WTC11 (cell line): ENCODE data around the gene TMEM179B. TPM values are rescaled to one million over a fixed set of nuclear protein-coding genes. Genes with fewer than 3 reads are reported as not detected.

Source experiments
- ATAC-seq: fragments of 200-7000 bp; cut with Tn5 transposase; 2 replicates; pipeline ENCODE4 v1.10.0; 2021; ENCODE audit warnings: mild to moderate bottlenecking, moderate library complexity
- CTCF ChIA-PET: fragments of 300-600 bp; sonication (Branson Sonifier 250); formaldehyde crosslinking; loops from one replicate; lab custom pipeline; 2021; ENCODE audit warnings: antibody characterized with exemption; lab: Charles Lee
- POLR2A ChIA-PET: fragments of 350-600 bp; sonication (Branson Sonifier 250); formaldehyde crosslinking; loops from one replicate; lab custom pipeline; 2021; ENCODE audit warnings: antibody characterized with exemption; lab: Charles Lee
- DNase-seq: peaks from one replicate; pipeline ENCODE4 v3.0.0; 2021; ENCODE audit warnings: low spot score
- H3K27ac Mint-ChIP-seq: 2 replicates; pipeline ENCODE4 v1.8.0; 2021; ENCODE audit warnings: mixed read lengths
- H3K27me3 Mint-ChIP-seq: 2 replicates; pipeline ENCODE4 v1.8.0; 2021; ENCODE audit warnings: low read depth, mild to moderate bottlenecking, moderate library complexity, mixed read lengths
- H3K36me3 Mint-ChIP-seq: 2 replicates; pipeline ENCODE4 v1.8.0; 2021; ENCODE audit warnings: mixed read lengths
- H3K4me1 Mint-ChIP-seq: 2 replicates; pipeline ENCODE4 v1.8.0; 2022; ENCODE audit warnings: mixed read lengths
- H3K4me3 Mint-ChIP-seq: 2 replicates; pipeline ENCODE4 v1.8.0; 2021; ENCODE audit warnings: mild to moderate bottlenecking, moderate library complexity, mixed read lengths
- H3K9me3 Mint-ChIP-seq: 2 replicates; pipeline ENCODE4 v1.8.0; 2021; ENCODE audit warnings: mixed read lengths
- CBFB ChIP-seq: sonication (generic); formaldehyde crosslinking; IDR thresholded peaks from 2 replicates; pipeline ENCODE4 v1.8.1; 2022; ENCODE audit warnings: mild to moderate bottlenecking, low read depth, missing genetic modification reagents
- FOXJ3 ChIP-seq: sonication (generic); formaldehyde crosslinking; IDR thresholded peaks from 2 replicates; pipeline ENCODE4 v1.9.0; 2021; ENCODE audit warnings: missing genetic modification reagents, mild to moderate bottlenecking, borderline replicate concordance
- GRHL2 ChIP-seq: fragments of 250-450 bp; sonication (Bioruptor Pico); IDR thresholded peaks from 2 replicates; pipeline ENCODE4 v1.8.0; 2022; ENCODE audit warnings: mild to moderate bottlenecking, moderate library complexity; ENCODE audit not compliant: insufficient replicate concordance, severe bottlenecking
- IRF2 ChIP-seq: sonication (generic); formaldehyde crosslinking; IDR thresholded peaks from 2 replicates; pipeline ENCODE4 v1.8.0; 2022; ENCODE audit warnings: low read depth, missing genetic modification reagents, borderline replicate concordance
- TCF7 ChIP-seq: sonication (generic); formaldehyde crosslinking; IDR thresholded peaks from 2 replicates; pipeline ENCODE4 v1.8.0; 2022; ENCODE audit warnings: mild to moderate bottlenecking, low read depth, missing genetic modification reagents, moderate library complexity
- TEAD1 ChIP-seq: sonication (generic); formaldehyde crosslinking; IDR thresholded peaks from 2 replicates; pipeline ENCODE4 v1.8.0; 2022; ENCODE audit warnings: mild to moderate bottlenecking, missing genetic modification reagents
- ZNF121 ChIP-seq: sonication (generic); formaldehyde crosslinking; IDR thresholded peaks from 2 replicates; pipeline ENCODE4 v1.8.0; 2023; ENCODE audit warnings: missing genetic modification reagents
- ZNF138 ChIP-seq: sonication (generic); formaldehyde crosslinking; conservative IDR thresholded peaks from 2 replicates; pipeline ENCODE4 v1.8.1; 2022; ENCODE audit warnings: mild to moderate bottlenecking, moderate library complexity, missing genetic modification reagents
- total RNA-seq: library from RNA; stranded (reverse); gene quantifications from 3 replicates; pipeline ENCODE4 v1.2.3, GENCODE V29; 2021
- TF ChIP-seq, protein P1 (sequence below): sonication (generic); formaldehyde crosslinking; IDR thresholded peaks from 2 replicates; pipeline ENCODE4 v1.8.1; 2022; ENCODE audit warnings: missing genetic modification reagents, borderline replicate concordance
- TF ChIP-seq, protein P2 (sequence below): sonication (generic); formaldehyde crosslinking; IDR thresholded peaks from 2 replicates; pipeline ENCODE4 v1.8.0; 2022; ENCODE audit warnings: missing genetic modification reagents
- TF ChIP-seq, protein P3 (sequence below): fragments of 250-450 bp; sonication (Bioruptor Pico); IDR thresholded peaks from 2 replicates; pipeline ENCODE4 v1.9.0; 2021; ENCODE audit warnings: mild to moderate bottlenecking, borderline replicate concordance
- TF ChIP-seq, protein P4 (sequence below): fragments of 250-450 bp; sonication (Bioruptor Pico); IDR thresholded peaks from 2 replicates; pipeline ENCODE4 v1.8.0; 2021; ENCODE audit warnings: mild to moderate bottlenecking
- TF ChIP-seq, protein P5 (sequence below): sonication (generic); formaldehyde crosslinking; IDR thresholded peaks from 2 replicates; pipeline ENCODE4 v1.8.0; 2023; ENCODE audit warnings: missing genetic modification reagents, mild to moderate bottlenecking, borderline replicate concordance

TMEM179B gene
- total RNA-seq, 1 experiment from 2014 or later: 21.4 TPM

DNA sequence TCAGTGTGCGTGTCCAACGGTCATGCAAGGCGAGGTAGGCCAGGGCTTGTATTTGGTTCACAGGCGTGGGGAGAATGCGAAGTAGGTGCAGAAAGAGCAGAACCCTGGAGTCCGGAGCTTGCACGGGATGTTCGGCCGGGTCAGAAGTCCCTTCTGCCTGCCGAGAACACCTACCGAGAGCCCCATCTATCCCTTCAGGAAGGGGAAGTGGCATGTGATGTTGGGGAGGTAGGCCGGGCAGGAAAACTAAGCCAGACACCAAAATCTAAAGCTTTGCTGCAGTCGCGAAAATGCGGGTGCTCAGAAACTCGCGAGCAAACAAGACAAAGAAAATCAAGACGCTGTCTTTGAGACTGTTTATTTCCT is 16.4 kb upstream of the TMEM179B start:
- no peaks in the 10 kb centered on the region; the same call in 1 of the 2 replicates for H3K27me3 Mint-ChIP-seq
- ChIA-PET POLR2A (interaction anchor here (0.6 to 5.3 kb wide), 8 partner anchors 13 to 1385 kb away, joined by 4 to 25 read pairs (median 5); partner anchors contain the start of genes BSCL2, C11orf98, CSKMT and STX5), CTCF (interaction anchor here (0.6 to 11.6 kb wide), 17 partner anchors 11 to 346 kb away, joined by 3 to 121 read pairs (median 7); partner anchors contain the start of genes BSCL2, C11orf98, CSKMT and GNG3)
- no peak for DNase-seq
- ATAC-seq: peak; percentile 14
- H3K9me3 Mint-ChIP-seq: no peaks in the 10 kb centered on the region
- H3K4me1 Mint-ChIP-seq: peaks cover 14% of the 10 kb centered on the region
- peak overlapping the region; percentile 88 for H3K4me3 Mint-ChIP-seq
- H3K27ac Mint-ChIP-seq: peak overlapping the region; percentile 98
- TF ChIP-seq CBFB (CRISPR knock-in tag): no peak
- no peak for TF ChIP-seq TCF7 (CRISPR knock-in tag)
- TF ChIP-seq, protein P1, sequence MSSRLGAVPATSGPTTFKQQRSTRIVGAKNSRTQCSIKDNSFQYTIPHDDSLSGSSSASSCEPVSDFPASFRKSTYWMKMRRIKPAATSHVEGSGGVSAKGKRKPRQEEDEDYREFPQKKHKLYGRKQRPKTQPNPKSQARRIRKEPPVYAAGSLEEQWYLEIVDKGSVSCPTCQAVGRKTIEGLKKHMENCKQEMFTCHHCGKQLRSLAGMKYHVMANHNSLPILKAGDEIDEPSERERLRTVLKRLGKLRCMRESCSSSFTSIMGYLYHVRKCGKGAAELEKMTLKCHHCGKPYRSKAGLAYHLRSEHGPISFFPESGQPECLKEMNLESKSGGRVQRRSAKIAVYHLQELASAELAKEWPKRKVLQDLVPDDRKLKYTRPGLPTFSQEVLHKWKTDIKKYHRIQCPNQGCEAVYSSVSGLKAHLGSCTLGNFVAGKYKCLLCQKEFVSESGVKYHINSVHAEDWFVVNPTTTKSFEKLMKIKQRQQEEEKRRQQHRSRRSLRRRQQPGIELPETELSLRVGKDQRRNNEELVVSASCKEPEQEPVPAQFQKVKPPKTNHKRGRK (CRISPR knock-in tag): 0 out of 2 replicates have a peak, but pooled peaks have one; percentile 14
- TF ChIP-seq, protein P2, sequence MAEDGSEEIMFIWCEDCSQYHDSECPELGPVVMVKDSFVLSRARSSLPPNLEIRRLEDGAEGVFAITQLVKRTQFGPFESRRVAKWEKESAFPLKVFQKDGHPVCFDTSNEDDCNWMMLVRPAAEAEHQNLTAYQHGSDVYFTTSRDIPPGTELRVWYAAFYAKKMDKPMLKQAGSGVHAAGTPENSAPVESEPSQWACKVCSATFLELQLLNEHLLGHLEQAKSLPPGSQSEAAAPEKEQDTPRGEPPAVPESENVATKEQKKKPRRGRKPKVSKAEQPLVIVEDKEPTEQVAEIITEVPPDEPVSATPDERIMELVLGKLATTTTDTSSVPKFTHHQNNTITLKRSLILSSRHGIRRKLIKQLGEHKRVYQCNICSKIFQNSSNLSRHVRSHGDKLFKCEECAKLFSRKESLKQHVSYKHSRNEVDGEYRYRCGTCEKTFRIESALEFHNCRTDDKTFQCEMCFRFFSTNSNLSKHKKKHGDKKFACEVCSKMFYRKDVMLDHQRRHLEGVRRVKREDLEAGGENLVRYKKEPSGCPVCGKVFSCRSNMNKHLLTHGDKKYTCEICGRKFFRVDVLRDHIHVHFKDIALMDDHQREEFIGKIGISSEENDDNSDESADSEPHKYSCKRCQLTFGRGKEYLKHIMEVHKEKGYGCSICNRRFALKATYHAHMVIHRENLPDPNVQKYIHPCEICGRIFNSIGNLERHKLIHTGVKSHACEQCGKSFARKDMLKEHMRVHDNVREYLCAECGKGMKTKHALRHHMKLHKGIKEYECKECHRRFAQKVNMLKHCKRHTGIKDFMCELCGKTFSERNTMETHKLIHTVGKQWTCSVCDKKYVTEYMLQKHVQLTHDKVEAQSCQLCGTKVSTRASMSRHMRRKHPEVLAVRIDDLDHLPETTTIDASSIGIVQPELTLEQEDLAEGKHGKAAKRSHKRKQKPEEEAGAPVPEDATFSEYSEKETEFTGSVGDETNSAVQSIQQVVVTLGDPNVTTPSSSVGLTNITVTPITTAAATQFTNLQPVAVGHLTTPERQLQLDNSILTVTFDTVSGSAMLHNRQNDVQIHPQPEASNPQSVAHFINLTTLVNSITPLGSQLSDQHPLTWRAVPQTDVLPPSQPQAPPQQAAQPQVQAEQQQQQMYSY (CRISPR knock-in tag): peak; percentile 80
- TF ChIP-seq, protein P3, sequence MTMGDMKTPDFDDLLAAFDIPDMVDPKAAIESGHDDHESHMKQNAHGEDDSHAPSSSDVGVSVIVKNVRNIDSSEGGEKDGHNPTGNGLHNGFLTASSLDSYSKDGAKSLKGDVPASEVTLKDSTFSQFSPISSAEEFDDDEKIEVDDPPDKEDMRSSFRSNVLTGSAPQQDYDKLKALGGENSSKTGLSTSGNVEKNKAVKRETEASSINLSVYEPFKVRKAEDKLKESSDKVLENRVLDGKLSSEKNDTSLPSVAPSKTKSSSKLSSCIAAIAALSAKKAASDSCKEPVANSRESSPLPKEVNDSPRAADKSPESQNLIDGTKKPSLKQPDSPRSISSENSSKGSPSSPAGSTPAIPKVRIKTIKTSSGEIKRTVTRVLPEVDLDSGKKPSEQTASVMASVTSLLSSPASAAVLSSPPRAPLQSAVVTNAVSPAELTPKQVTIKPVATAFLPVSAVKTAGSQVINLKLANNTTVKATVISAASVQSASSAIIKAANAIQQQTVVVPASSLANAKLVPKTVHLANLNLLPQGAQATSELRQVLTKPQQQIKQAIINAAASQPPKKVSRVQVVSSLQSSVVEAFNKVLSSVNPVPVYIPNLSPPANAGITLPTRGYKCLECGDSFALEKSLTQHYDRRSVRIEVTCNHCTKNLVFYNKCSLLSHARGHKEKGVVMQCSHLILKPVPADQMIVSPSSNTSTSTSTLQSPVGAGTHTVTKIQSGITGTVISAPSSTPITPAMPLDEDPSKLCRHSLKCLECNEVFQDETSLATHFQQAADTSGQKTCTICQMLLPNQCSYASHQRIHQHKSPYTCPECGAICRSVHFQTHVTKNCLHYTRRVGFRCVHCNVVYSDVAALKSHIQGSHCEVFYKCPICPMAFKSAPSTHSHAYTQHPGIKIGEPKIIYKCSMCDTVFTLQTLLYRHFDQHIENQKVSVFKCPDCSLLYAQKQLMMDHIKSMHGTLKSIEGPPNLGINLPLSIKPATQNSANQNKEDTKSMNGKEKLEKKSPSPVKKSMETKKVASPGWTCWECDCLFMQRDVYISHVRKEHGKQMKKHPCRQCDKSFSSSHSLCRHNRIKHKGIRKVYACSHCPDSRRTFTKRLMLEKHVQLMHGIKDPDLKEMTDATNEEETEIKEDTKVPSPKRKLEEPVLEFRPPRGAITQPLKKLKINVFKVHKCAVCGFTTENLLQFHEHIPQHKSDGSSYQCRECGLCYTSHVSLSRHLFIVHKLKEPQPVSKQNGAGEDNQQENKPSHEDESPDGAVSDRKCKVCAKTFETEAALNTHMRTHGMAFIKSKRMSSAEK (CRISPR knock-in tag): no peak
- TF ChIP-seq ZNF138 (CRISPR knock-in tag): no peak
- 0 out of 2 replicates have a peak, but pooled peaks have one; percentile 11 for TF ChIP-seq TEAD1 (CRISPR knock-in tag)
- H3K36me3 Mint-ChIP-seq: peaks cover 21% of the 10 kb centered on the region

DNA sequence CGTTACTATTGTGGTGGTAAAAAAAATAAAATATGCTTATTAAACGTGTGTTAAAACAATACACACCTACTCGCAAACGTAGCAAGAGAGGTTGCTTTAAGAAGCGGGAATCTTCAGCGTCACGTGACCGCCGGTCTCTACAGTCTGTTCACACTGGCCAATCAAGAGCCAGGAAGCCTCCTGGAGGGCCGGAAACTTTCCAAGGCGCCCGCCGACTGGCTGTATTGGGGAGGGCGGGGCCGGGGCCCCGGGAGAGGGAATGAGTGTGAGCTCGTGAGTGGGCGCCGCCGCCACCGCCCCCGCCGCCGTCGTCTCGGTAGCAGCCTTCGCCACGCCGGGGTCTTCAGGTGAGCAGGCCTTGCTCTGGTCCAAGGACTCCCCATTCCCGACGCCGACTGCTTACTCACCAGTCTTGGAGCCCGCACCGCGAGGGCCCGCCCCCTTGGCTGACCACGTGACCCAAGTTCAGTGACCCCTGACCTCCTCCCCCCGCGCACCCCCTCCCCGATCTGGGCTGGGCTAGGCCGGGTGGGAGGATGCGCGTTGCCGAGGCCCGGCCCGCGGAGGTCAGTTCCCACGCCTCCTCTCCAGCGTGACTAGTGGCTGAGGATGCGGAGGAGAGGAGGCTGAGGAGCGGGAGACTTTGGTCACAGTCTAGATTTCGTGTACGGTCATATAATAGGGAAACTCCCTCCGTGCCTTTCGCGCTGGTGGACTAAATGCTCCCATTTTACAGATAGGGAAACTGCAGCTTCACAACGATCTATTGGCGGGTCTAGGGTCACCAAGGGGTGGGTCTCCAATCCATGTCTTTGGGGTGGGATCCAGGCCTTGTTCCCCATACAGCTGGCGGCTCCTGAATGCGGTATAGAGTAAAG is 15.8 kb upstream of the TMEM179B start, which contains the start of gene TAF6L:
TAF6L (plus strand) TSS at position 253 of the 878 bp plus-strand sequence. CDS start 4,388 bp downstream, outside the sequence.
- peaks cover 14% of the 10 kb centered on the region for H3K4me1 Mint-ChIP-seq
- peak; percentile 82 for ATAC-seq
- H3K4me3 Mint-ChIP-seq: peak within 1 kb of the TSS; percentile 88
- H3K27me3 Mint-ChIP-seq: no peaks in the 10 kb centered on the region; the same call in 1 of the 2 replicates
- peak within 1 kb of the TSS; percentile 98 for H3K27ac Mint-ChIP-seq
- H3K9me3 Mint-ChIP-seq: no peaks in the 10 kb centered on the region
- ChIA-PET CTCF (interaction anchor here (0.6 to 11.6 kb wide), 17 partner anchors 12 to 347 kb away, joined by 3 to 121 read pairs (median 5); partner anchors contain the start of genes BSCL2, C11orf98, CSKMT and GNG3), POLR2A (interaction anchor here (0.6 to 5.3 kb wide), 12 partner anchors 14 to 1384 kb away, joined by 3 to 25 read pairs (median 5); partner anchors contain the start of genes BSCL2, C11orf98, CSKMT and GNG3)
- DNase-seq: peak; percentile 96
- H3K36me3 Mint-ChIP-seq: peaks cover 22% of the 10 kb centered on the region
- TF ChIP-seq FOXJ3 (no peak), IRF2 (CRISPR knock-in tag) (no peak), GRHL2 (CRISPR knock-in tag) (no peak), ZNF121 (CRISPR knock-in tag) (no peak)
- TF ChIP-seq, protein P4, sequence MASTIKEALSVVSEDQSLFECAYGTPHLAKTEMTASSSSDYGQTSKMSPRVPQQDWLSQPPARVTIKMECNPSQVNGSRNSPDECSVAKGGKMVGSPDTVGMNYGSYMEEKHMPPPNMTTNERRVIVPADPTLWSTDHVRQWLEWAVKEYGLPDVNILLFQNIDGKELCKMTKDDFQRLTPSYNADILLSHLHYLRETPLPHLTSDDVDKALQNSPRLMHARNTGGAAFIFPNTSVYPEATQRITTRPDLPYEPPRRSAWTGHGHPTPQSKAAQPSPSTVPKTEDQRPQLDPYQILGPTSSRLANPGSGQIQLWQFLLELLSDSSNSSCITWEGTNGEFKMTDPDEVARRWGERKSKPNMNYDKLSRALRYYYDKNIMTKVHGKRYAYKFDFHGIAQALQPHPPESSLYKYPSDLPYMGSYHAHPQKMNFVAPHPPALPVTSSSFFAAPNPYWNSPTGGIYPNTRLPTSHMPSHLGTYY: no peak
- TF ChIP-seq, protein P5, sequence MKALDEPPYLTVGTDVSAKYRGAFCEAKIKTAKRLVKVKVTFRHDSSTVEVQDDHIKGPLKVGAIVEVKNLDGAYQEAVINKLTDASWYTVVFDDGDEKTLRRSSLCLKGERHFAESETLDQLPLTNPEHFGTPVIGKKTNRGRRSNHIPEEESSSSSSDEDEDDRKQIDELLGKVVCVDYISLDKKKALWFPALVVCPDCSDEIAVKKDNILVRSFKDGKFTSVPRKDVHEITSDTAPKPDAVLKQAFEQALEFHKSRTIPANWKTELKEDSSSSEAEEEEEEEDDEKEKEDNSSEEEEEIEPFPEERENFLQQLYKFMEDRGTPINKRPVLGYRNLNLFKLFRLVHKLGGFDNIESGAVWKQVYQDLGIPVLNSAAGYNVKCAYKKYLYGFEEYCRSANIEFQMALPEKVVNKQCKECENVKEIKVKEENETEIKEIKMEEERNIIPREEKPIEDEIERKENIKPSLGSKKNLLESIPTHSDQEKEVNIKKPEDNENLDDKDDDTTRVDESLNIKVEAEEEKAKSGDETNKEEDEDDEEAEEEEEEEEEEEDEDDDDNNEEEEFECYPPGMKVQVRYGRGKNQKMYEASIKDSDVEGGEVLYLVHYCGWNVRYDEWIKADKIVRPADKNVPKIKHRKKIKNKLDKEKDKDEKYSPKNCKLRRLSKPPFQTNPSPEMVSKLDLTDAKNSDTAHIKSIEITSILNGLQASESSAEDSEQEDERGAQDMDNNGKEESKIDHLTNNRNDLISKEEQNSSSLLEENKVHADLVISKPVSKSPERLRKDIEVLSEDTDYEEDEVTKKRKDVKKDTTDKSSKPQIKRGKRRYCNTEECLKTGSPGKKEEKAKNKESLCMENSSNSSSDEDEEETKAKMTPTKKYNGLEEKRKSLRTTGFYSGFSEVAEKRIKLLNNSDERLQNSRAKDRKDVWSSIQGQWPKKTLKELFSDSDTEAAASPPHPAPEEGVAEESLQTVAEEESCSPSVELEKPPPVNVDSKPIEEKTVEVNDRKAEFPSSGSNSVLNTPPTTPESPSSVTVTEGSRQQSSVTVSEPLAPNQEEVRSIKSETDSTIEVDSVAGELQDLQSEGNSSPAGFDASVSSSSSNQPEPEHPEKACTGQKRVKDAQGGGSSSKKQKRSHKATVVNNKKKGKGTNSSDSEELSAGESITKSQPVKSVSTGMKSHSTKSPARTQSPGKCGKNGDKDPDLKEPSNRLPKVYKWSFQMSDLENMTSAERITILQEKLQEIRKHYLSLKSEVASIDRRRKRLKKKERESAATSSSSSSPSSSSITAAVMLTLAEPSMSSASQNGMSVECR (CRISPR knock-in tag): no peak; the same call in 1 of the 2 replicates
